ENCODE results near the gene FGR.

The FGR gene

GRCh38 chr1:27583479-27583878 is 51.5 kb downstream of the FGR start:
- no peak for DNase-seq

DNA sequence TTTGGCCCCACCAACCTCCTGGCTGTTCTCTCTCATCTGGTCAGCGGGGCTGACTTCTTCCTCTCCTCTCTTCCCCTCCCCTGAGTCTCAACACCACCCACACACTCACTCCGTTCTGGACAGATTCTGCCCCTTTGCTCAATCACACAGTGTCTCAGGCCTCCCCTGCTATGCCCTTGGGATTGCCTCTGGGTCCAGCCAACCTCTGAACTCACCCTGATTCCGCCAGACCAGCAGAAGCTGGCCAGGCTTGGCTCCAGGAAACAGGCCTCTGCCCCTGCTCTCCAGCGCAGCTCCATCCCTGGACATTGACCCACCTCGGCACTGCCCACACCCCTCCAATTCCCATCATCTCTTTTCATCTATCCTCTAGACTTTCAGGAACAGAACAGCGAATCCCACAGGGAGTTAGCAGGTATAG is 53.2 kb downstream of the FGR start:
- no peak for DNase-seq

- DNase-seq, result no peak
These were observed 57.3 kb downstream of the FGR start for GRCh38 chr1:27577504-27578188.

GRCh38 chr1:27576806-27577227 is 58.2 kb downstream of the FGR start:
- no peak for DNase-seq

GRCh38 chr1:27575840-27576331 is 59.1 kb downstream of the FGR start:
- no peak for DNase-seq

GRCh38 chr1:27574871-27575831 is 59.8 kb downstream of the FGR start:
- DNase-seq, result peak; percentile 43

DNA sequence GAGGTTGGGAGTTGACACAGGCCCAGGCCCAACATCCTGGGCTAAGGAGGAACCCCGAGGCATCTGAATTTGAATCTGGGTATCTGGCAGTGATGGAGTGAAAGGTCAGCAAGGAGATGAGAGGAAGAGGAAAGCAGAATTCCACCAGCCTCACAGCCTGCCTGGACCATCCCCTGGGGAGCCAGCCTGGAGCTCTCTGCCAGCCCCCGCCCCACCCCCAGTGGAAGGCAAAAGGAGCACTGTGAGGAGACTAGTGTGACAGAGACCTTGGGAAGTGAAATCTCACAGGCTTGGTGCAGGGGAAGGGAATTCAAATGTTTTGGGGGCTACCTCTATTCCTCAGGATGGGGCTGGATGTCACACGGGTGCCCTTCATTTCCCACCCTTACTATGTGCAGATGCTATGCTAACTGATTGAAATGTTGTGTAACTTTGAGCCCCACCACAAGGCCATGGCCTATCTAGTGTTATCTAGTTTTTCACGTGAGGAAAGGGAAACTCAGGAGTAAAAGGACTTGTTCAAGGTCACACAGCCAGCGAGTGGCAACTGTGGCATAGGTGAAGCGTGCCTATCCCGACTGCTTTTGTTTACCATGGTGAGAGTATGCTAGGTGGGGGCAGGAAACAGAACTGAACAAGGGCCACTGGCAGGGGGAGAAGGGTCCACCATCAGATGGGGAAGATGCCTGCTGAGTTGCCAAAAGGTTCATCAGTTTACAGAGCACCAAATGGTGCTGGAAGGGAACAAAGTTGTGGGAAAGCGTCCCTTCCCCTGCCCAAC is 60.8 kb downstream of the FGR start:
- no peak for DNase-seq

GRCh38 chr1:27572679-27573426 is 62.1 kb downstream of the FGR start:
- no peak for DNase-seq

GRCh38 chr1:27572019-27572678 is 62.8 kb downstream of the FGR start:
- DNase-seq, result no peak

GRCh38 chr1:27571439-27572018 is 63.5 kb downstream of the FGR start:
- no peak for DNase-seq

DNA sequence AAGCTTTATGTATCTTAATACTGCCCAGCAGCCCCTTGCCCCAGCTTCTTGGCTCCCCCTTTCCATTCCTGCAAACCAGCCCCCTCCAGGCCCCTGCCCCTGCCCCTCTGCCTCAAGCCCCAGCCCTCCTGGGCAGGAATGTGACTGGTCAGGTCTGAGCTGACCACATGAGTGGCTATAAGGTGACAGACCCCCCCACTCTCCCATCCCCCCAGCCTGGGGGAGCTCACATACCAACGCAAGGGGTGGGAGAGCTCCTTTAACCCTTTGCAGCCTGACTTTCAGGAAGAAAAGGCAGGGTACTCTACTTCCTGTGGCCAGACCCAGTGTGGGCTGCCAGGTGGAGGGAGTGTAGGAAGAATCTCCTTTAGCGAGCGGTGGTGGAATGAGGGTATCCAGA is 64.2 kb downstream of the FGR start:
- no peak for DNase-seq

DNA sequence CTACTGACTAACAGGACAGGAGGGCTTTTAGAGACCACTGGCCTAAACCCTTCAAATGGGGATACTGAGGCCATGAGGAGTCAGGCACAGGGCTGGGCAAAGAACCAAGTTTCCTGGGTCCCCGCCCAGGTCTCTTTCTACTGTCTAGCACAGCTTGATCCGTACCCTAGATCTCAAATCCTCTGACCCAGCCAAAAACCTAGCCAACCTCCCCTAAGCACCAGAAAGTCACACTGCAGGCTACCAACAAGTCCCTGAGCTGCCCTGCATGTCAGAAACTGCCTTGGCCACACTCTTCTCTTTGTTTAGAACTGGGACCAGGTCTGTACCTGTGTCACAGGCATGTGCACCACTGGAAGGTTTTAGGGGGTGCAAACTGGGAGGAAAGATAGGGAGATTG is 64.6 kb downstream of the FGR start:
- DNase-seq, result no peak

- no peak for DNase-seq
These were observed 65.3 kb downstream of the FGR start for GRCh38 chr1:27569506-27570291.

GRCh38 chr1:27569088-27569460 is 65.9 kb downstream of the FGR start:
- no peak for DNase-seq

DNA sequence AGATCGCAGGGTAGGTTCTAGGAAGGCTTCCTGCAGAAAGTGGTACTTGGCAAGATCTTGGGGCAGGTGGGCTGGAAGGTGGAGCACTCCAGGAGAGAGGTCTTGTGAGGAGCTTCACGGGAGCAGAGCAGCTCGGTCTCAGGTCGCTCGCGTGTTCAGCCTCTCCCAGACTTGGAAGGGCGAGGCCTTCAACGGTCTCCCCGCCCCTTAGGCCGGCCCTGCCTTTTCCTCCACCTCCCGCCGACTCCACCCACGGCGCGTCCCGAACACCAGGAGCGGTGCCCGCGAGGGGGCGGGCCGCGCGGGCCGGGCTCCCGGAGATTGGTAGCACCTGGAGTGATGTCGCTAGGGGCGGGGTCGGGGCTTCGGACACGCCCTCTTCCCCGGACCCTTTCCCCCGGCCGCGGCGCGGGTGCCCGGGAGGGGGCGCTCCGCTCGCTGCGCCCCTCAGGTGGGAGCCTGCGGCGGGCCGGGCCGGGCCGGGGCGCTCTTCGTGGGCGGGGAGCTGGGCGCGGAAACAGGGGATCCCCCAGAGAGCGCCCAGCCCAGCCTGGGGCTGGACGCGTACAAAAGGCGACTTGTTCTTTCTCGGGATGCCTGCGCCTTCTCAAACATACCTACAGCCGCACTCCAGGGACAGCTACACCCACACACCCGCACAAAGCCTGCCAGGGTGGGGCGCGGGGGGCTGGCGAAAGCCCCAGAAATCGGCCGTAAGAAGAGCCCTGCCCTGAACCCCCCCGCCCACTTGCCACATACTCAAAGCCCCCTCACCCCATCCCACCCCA is 66.5 kb downstream of the FGR start:
- no peak for DNase-seq

DNA sequence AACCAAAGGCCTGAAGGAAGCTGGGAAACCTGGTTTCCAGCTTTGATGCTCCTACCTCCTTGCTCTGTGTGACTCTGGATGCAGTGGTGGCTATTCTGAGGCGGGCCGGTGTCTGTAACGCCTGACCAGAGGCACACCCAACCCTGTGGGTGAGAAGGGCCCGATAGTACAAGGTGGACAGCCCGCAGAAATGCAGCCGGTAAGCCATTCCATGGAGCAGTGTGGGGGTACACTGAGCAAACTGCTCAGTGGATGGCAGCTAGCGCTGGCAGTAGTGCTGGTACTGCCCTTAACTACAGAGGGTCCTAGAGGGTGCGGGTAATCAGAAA is 67.0 kb downstream of the FGR start:
- DNase-seq, result no peak

- no peak for DNase-seq
These were observed 67.8 kb downstream of the FGR start for GRCh38 chr1:27567146-27567526.

DNA sequence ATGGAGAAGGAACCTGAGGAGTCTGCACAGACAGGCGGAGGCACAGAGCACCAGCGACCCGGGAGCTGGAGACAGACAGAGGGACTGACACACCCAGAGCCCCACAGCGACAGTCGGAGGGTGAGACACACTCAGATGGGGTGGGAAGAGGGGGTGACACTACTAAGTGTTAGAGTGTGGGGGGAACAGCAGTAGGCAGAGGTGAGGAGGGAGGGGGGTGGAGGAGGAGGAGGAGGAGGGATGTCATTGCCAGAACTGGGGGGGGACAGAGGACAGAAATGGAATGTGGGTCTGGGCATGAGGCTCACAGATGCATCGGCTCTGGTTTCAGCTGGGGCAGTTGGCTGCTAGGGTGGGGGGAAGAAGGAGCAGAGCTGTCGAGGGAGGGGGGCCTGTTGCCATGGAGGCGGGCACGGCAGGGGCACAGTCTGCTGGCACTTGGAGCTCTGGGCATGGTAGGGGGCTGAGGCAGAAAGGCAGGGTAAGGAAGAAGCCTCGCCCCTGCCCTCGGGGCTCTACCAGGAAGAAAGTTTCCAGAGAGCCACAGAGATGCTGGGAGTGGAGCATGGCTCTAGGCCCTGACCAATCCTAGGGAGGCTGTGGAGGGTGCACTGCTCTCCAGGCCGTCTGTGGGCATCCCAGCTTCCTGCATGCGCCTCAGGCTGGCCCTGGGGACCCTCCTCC is 68.4 kb downstream of the FGR start:
- no peak for DNase-seq
